DOHH2 (cell line): Measurements from ENCODE around the gene COX7A2L.
"Not testable (repeated sequence)": the region's sequence is repeated elsewhere in the genome, so short reads cannot be mapped to it uniquely, and the experiment has no call there.

ENCODE experiments used
- EZH2phosphoT487 ChIP-seq: fragments of 200-600 bp; sonication (generic); IDR thresholded peaks from 2 replicates; pipeline ENCODE4 v1.6.1; 2017; ENCODE audit warnings: borderline replicate concordance, mild to moderate bottlenecking, antibody characterized with exemption, low read length, moderate library complexity, mixed read lengths
- TF ChIP-seq, protein P1 (sequence below): fragments of 200-600 bp; sonication (generic); IDR thresholded peaks from one replicate; pipeline ENCODE4 v1.5.1; 2014; ENCODE audit warnings: antibody characterized with exemption, mild to moderate bottlenecking, low read depth, low read length; ENCODE audit not compliant: poor library complexity, severe bottlenecking

DNA sequence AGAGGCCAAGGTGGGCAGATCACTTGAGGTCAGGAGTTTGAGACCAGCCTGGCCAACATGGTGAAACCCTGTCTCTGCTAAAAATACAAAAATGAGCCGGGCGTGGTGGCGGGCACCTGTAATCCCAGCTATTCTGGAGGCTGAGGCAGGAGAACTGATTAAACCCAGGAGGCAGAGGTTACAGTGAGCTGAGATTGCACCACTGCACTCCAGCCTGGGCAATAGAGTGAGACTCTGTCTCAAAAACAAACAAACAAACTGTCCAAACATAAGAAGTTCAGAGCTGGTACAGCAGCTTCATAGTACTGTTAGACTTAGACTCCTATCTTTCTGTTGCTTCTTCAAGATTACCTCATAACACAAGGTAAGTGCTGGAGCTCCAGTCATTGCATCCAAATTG is 32.3 kb upstream of the COX7A2L start:
- TF ChIP-seq, protein P1, sequence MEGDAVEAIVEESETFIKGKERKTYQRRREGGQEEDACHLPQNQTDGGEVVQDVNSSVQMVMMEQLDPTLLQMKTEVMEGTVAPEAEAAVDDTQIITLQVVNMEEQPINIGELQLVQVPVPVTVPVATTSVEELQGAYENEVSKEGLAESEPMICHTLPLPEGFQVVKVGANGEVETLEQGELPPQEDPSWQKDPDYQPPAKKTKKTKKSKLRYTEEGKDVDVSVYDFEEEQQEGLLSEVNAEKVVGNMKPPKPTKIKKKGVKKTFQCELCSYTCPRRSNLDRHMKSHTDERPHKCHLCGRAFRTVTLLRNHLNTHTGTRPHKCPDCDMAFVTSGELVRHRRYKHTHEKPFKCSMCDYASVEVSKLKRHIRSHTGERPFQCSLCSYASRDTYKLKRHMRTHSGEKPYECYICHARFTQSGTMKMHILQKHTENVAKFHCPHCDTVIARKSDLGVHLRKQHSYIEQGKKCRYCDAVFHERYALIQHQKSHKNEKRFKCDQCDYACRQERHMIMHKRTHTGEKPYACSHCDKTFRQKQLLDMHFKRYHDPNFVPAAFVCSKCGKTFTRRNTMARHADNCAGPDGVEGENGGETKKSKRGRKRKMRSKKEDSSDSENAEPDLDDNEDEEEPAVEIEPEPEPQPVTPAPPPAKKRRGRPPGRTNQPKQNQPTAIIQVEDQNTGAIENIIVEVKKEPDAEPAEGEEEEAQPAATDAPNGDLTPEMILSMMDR: not testable (repeated sequence)
- TF ChIP-seq EZH2phosphoT487: not testable (repeated sequence)
